Heart left ventricle (tissue), 13 donors: ENCODE results near the gene CSTPP1.

ENCODE experiments used
- POLR2A ChIP-seq, 2 donors: fragments of 450-650 bp; IDR thresholded peaks; one replicate each; pipeline ENCODE4 v1.6.1; 2017; ENCODE audit warnings: antibody characterized with exemption in 2 of 2, mild to moderate bottlenecking in 2 of 2, moderate library complexity in 2 of 2
- TF ChIP-seq, protein P1 (sequence below), 12 donors: fragments of 200-600 bp; sonication (generic) in 4 of 12; IDR thresholded peaks; one replicate each; pipeline versions ENCODE4 v1.5.0 to v1.8.0; 2018 to 2022; ENCODE audit warnings: antibody characterized with exemption in 12 of 12, mild to moderate bottlenecking in 5 of 12
- donor health status: ischemic (EF 13 %, LVEDD 7.1; RV severe dilation, severe dysfunction).
- donor health status: DM: no; HTN: yes; CAD: no.
- donor health status: DM: no; HTN: no; CAD: no.
- donor health status: ischemic (EF 25% LVEDD 6.9; RV normal size, moderate dysfunction).
- donor health status: ischemic (EF 25% LVEDD 5.7; RV mildly dilated, moderate dysfunction).
- donor health status: ischemic (EF 35%, LVEDD 5.7; RV mildly dilated, moderate dysfunction).
- donor health status: nonischemic (EF 11% LVEDD 7.7; RV severe dilation, severe dysfunction).
- donor health status: DM: yes; HTN: yes; CAD: no.
- donor health status: PGD.
- donor health status: ischemic (EF 29% LVEDD 5.4; RV normal size, mild dysfunction).
- donor health status: nonischemic (EF 23%, LVEDD 6.1; RV moderate dilation, normal function).

- no peak for TF ChIP-seq POLR2A (IDR thresholded peaks at IDR 0.05)
- TF ChIP-seq, protein P1, sequence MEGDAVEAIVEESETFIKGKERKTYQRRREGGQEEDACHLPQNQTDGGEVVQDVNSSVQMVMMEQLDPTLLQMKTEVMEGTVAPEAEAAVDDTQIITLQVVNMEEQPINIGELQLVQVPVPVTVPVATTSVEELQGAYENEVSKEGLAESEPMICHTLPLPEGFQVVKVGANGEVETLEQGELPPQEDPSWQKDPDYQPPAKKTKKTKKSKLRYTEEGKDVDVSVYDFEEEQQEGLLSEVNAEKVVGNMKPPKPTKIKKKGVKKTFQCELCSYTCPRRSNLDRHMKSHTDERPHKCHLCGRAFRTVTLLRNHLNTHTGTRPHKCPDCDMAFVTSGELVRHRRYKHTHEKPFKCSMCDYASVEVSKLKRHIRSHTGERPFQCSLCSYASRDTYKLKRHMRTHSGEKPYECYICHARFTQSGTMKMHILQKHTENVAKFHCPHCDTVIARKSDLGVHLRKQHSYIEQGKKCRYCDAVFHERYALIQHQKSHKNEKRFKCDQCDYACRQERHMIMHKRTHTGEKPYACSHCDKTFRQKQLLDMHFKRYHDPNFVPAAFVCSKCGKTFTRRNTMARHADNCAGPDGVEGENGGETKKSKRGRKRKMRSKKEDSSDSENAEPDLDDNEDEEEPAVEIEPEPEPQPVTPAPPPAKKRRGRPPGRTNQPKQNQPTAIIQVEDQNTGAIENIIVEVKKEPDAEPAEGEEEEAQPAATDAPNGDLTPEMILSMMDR (IDR thresholded peaks at IDR 0.05): no peak
Measured at GRCh38 chr11:47143322-47143721, 206.8 kb downstream of the CSTPP1 start.
